ENCODE results near the gene WNT8B. TPM values are rescaled to one million over a fixed set of nuclear protein-coding genes. Genes with fewer than 3 reads are reported as not detected.

The WNT8B gene
- total and polyA plus RNA-seq, 10 of the 15 experiments (the other 5 are each of a cell fraction or from before 2014, with no cell fraction given), result not detected

DNA sequence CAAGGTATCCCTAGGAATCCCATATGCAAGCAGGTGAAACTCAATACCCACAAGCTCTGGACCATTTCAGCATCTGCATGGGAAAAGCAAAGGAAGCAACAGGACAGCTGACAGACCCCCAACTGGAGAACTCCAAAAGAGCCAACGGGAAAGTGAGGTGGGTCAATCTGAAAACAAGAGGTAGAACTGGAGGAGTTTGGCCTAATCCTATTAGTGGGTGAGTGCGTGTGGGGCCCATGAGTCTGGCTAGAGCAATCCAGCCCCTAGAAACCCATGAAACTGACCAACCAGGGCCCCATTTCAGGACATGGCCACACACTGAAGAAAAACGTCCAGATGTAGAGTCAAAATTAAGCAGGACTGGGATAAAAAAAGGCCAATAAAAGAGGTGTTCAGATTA, 26.6 kb upstream of the WNT8B start:
- CTCF ChIA-PET, result interaction anchor here (0.6 to 4.3 kb wide), 2 partner anchors 82 to 824 kb away, joined by 3 to 21 read pairs; no protein-coding TSS in a partner anchor

More for the DNA sequence above, 26.6 kb upstream of the WNT8B start:
- Histone ChIP-seq H3K4me3 (no peak overlapping the region), H3K79me2 (ENCODE audit: control insufficient read depth, insufficient read depth, low read length) (no peaks in the 10 kb centered on the region), H3K9ac (ENCODE audit: control insufficient read depth, insufficient read depth, low read length) (no peak overlapping the region), H3K27me3 (replicated peaks in 1 of 2; ENCODE audit: control insufficient read depth in 2 of 2, insufficient read depth in 2 of 2, low read length in 1 of 2) (no peaks in the 10 kb centered on the region), H2AFZ (ENCODE audit: control insufficient read depth, low read depth, low read length) (no peak overlapping the region), H4K20me1 (ENCODE audit: control insufficient read depth, insufficient read depth) (no peaks in the 10 kb centered on the region), H3K4me2 (ENCODE audit: control insufficient read depth, insufficient read depth) (no peak overlapping the region), H3K27ac (ENCODE audit: control insufficient read depth, insufficient read depth) (no peak overlapping the region), H3K9me3 (replicated peaks; ENCODE audit: control insufficient read depth, insufficient read depth, low read length) (no peaks in the 10 kb centered on the region), H3K4me1 (ENCODE audit: control insufficient read depth, insufficient read depth, low read length) (no peaks in the 10 kb centered on the region), H3K36me3 (ENCODE audit: control insufficient read depth in 2 of 2, insufficient read depth in 2 of 2, low read length in 1 of 2) (no peaks in the 10 kb centered on the region)
- intact Hi-C loops (cut with micrococcal nuclease; ENCODE audit: unreplicated experiment) (loop anchor here (10.0 kb wide), 1 partner anchor 439 kb away; no protein-coding TSS in a partner anchor), in situ Hi-C loops (cut with MboI) (loop anchor here (5.0 kb wide), 1 partner anchor 71 kb away; no protein-coding TSS in a partner anchor)
- no peak for ATAC-seq
- no TSS peak for BruUV-seq (replicated peaks)
- TF ChIP-seq ZNF384 (IDR thresholded peaks at IDR 0.05; ENCODE audit: borderline replicate concordance, low read depth, low read length) (no peak), TCF3 (IDR thresholded peaks at IDR 0.05; ENCODE audit: borderline replicate concordance, insufficient read depth, low read depth, low read length) (no peak), TAF1 (IDR thresholded peaks at IDR 0.05; ENCODE audit: borderline replicate concordance, low read depth, low read length) (no peak), EED (IDR thresholded peaks at IDR 0.05; ENCODE audit: low read depth) (no peak), RBBP5 (conservative IDR thresholded peaks at IDR 0.05) (no peak), ESRRA (IDR thresholded peaks at IDR 0.05; ENCODE audit: low read length) (no peak), BCL11A (IDR thresholded peaks at IDR 0.05; ENCODE audit: low read depth, low read length) (no peak), PML (IDR thresholded peaks at IDR 0.05; ENCODE audit: low read length) (no peak), IKZF1 (conservative IDR thresholded peaks at IDR 0.05) (no peak), ZBTB4 (CRISPR knock-in tag; IDR thresholded peaks at IDR 0.05) (no peak), HDAC2 (IDR thresholded peaks at IDR 0.05) (no peak), SMAD1 (IDR thresholded peaks at IDR 0.05; ENCODE audit: low read depth, partially characterized antibody) (no peak), IRF4 (IDR thresholded peaks at IDR 0.05; ENCODE audit: low read depth, low read length) (no peak)
- TF ChIP-seq, protein P1, sequence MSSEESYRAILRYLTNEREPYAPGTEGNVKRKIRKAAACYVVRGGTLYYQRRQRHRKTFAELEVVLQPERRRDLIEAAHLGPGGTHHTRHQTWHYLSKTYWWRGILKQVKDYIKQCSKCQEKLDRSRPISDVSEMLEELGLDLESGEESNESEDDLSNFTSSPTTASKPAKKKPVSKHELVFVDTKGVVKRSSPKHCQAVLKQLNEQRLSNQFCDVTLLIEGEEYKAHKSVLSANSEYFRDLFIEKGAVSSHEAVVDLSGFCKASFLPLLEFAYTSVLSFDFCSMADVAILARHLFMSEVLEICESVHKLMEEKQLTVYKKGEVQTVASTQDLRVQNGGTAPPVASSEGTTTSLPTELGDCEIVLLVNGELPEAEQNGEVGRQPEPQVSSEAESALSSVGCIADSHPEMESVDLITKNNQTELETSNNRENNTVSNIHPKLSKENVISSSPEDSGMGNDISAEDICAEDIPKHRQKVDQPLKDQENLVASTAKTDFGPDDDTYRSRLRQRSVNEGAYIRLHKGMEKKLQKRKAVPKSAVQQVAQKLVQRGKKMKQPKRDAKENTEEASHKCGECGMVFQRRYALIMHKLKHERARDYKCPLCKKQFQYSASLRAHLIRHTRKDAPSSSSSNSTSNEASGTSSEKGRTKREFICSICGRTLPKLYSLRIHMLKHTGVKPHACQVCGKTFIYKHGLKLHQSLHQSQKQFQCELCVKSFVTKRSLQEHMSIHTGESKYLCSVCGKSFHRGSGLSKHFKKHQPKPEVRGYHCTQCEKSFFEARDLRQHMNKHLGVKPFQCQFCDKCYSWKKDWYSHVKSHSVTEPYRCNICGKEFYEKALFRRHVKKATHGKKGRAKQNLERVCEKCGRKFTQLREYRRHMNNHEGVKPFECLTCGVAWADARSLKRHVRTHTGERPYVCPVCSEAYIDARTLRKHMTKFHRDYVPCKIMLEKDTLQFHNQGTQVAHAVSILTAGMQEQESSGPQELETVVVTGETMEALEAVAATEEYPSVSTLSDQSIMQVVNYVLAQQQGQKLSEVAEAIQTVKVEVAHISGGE (CRISPR knock-in tag; IDR thresholded peaks at IDR 0.05), result no peak
- TF ChIP-seq, protein P2, sequence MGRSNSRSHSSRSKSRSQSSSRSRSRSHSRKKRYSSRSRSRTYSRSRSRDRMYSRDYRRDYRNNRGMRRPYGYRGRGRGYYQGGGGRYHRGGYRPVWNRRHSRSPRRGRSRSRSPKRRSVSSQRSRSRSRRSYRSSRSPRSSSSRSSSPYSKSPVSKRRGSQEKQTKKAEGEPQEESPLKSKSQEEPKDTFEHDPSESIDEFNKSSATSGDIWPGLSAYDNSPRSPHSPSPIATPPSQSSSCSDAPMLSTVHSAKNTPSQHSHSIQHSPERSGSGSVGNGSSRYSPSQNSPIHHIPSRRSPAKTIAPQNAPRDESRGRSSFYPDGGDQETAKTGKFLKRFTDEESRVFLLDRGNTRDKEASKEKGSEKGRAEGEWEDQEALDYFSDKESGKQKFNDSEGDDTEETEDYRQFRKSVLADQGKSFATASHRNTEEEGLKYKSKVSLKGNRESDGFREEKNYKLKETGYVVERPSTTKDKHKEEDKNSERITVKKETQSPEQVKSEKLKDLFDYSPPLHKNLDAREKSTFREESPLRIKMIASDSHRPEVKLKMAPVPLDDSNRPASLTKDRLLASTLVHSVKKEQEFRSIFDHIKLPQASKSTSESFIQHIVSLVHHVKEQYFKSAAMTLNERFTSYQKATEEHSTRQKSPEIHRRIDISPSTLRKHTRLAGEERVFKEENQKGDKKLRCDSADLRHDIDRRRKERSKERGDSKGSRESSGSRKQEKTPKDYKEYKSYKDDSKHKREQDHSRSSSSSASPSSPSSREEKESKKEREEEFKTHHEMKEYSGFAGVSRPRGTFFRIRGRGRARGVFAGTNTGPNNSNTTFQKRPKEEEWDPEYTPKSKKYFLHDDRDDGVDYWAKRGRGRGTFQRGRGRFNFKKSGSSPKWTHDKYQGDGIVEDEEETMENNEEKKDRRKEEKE (IDR thresholded peaks at IDR 0.05), result no peak
- POLR2A ChIA-PET, result no interaction called here
- SMC1A ChIA-PET (ENCODE audit: uncharacterized antibody, unreplicated experiment), result no interaction called here
- RAD21 ChIA-PET (ENCODE audit: unreplicated experiment), result interaction anchor here (0.7 kb wide), 1 partner anchor 70 kb away, joined by 4 read pairs; no protein-coding TSS in a partner anchor
- no peak for DNase-seq (ENCODE audit: low read depth, low spot score)
- no peak for FAIRE-seq
- 47% methylated on average over 3 of the region's 3 CpGs for WGBS (ENCODE audit: insufficient coverage, insufficient replicate concordance, low lambda C conversion rate, missing lambda C conversion rate)

Data from GM12878 (cell line).